ENCODE data around the gene PRPF6. TPM values are rescaled to one million over a fixed set of nuclear protein-coding genes. Genes with fewer than 3 reads are reported as not detected.

Gene PRPF6
- total RNA-seq, 1 donor = 36.6 TPM

DNA sequence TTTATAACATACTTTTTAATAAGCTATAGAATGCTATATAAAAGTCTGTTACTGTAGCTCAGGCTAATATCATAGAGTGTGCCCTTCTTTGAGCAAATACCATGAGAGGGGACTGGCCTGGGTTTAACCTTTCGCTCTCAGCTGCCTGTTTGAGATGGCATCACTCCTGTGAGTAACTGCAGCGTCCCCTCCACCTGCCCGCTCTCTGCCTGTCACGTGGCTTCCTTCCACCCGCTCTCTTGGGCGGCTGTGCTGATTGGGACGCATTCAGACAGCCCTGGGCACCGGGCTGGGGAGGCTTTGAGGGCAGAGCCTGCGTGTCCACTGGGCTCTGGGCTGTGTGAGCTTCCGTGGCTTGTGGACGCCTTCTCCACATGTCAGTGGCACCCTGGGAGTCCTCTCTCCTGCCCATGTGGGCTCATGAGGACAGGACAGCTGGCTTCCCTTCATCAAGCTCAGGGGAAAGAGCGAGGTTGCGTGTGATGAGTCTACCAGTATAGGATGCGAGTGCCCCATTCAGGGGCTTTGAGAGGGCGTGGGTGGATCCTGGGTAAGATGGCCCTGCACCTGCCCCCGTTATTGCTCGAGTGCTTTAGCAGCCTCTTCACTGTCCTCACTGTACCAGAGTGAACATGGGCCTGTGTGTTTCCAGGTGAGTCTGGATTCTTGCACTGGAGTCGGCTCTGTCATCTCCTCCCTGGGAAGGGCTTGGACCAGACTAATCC is 44.3 kb downstream of the PRPF6 start:
- Histone ChIP-seq H3K4me1 (ENCODE audit: insufficient read depth, low read length) (no peaks in the 10 kb centered on the region), H3K27me3 (ENCODE audit: insufficient read depth, low read length) (no peaks in the 10 kb centered on the region), H3K9me3 (ENCODE audit: low read depth, low read length) (no peaks in the 10 kb centered on the region), H3K4me3 (ENCODE audit: low read length) (no peak overlapping the region)

DNA sequence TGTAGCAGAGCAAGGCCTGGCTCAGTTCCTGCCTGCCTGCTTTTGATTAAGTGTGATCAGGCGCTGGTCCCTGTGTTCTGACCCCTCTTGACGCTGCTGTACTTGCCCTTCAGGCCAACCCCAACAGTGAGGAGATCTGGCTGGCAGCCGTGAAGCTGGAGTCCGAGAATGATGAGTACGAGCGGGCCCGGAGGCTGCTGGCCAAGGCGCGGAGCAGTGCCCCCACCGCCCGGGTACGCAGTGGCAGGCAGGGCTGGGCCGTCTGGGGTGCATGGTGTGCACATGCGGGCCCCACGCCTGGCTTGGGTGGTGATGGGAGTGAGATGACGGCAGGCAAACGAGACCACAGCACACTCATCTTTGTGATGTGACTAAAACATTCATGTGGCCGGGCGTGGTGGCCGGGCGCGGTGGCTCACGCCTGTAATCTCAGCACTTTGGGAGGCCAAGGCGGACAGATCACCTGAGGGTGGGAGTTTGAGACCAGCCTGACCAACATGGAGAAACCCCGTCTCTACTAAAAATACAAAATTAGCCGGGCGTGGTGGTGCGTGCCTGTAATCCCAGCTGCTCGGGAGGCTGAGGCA is 45.0 kb downstream of the PRPF6 start:
- Histone ChIP-seq H3K27me3 (ENCODE audit: insufficient read depth, low read length) (no peaks in the 10 kb centered on the region), H3K4me1 (ENCODE audit: insufficient read depth, low read length) (no peaks in the 10 kb centered on the region), H3K4me3 (ENCODE audit: low read length) (no peak overlapping the region), H3K9me3 (ENCODE audit: low read depth, low read length) (no peaks in the 10 kb centered on the region)

DNA sequence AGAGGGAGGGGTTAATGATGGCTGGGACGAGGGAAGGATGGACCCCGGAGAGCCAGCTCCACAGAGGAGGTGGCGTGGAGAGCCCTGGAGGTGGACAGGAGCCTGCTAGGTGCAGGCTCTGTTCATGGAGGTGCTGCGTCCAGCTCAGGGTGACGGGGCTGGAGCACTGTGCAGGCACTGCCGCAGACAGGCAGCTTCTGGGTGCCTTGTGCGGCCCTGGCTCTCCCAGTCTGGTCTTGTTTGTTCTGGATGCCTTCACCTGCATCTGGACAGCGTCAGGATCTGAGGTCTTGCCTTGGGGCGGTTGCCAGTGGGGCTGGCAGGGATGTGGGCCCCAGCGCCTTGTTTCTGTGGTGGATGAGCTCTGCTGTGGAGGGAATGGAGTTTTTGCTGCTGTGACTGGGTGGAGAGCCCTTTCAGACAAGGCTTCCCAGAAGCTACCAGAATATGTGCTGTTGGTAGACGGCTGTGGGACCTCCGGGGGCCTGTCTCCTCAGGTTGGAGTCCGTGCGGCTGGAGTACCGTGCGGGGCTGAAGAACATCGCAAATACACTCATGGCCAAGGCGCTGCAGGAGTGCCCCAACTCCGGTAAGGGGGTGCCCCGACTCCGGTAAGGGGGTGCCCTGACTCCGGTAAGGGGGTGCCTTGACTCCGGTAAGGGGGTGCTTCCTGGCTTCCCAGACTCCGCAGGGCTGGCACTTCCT is 47.2 kb downstream of the PRPF6 start:
- Histone ChIP-seq H3K27me3 (ENCODE audit: insufficient read depth, low read length) (no peaks in the 10 kb centered on the region), H3K9me3 (ENCODE audit: low read depth, low read length) (no peaks in the 10 kb centered on the region), H3K4me1 (ENCODE audit: insufficient read depth, low read length) (no peaks in the 10 kb centered on the region), H3K4me3 (ENCODE audit: low read length) (no peak overlapping the region)

- no peak overlapping the region for H3K4me3 ChIP-seq (ENCODE audit: low read length)
- no peaks in the 10 kb centered on the region for H3K9me3 ChIP-seq (ENCODE audit: low read depth, low read length)
- no peaks in the 10 kb centered on the region for H3K27me3 ChIP-seq (ENCODE audit: insufficient read depth, low read length)
- peaks cover 6% of the 10 kb centered on the region for H3K4me1 ChIP-seq (ENCODE audit: insufficient read depth, low read length)
Observed at GRCh38 chr20:64029293-64030117, 48.6 kb downstream of the PRPF6 start.

DNA sequence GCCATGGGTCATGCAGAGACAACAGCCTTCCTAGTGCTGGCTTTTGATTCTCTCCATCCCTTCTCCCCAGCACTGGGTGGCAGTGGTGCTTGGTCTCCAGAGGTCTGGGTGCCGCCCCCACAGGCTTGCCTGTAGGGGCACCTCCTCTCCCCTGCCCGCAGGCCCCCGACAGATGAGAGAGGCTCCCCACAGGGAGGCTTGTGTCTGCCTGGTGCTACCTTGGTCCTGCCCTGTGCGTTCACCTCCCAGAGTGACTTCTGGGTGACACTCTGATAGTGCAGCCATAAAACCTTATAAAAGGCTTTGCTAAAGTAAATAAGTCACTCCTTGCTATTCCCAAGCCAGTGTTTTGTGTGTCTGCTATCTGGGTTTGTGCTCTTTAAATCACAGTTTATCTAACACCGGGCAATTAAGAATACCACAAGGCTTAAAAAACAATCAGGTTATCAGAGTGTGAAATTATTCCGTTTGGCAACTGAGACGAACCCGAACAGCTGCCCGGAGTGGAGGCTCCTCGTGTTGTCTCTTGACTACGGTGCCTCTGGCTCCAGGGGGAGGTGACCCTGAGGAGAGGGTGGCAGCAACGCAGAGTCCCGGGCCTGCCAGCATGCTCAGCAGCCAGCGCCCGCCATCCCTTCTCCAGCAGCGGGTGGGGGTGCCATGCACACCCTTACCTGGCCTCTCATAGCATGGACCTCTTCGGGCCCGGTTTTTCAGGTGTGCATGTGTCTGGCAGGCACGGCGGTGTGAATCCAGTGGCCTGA is 49.6 kb downstream of the PRPF6 start:
- Histone ChIP-seq H3K4me1 (ENCODE audit: insufficient read depth, low read length) (peaks cover 15% of the 10 kb centered on the region), H3K4me3 (ENCODE audit: low read length) (no peak overlapping the region), H3K9me3 (ENCODE audit: low read depth, low read length) (no peaks in the 10 kb centered on the region)

GRCh38 chr20:64031822-64032314 is 50.9 kb downstream of the PRPF6 start:
- Histone ChIP-seq H3K27me3 (ENCODE audit: insufficient read depth, low read length) (peaks cover under 1% of the 10 kb centered on the region), H3K4me3 (ENCODE audit: low read length) (no peak overlapping the region), H3K9me3 (ENCODE audit: low read depth, low read length) (no peaks in the 10 kb centered on the region), H3K4me1 (ENCODE audit: insufficient read depth, low read length) (peaks cover 28% of the 10 kb centered on the region)

More for the DNA sequence above, 49.6 kb downstream of the PRPF6 start:
- no peaks in the 10 kb centered on the region for H3K27me3 ChIP-seq (ENCODE audit: insufficient read depth, low read length)

DNA sequence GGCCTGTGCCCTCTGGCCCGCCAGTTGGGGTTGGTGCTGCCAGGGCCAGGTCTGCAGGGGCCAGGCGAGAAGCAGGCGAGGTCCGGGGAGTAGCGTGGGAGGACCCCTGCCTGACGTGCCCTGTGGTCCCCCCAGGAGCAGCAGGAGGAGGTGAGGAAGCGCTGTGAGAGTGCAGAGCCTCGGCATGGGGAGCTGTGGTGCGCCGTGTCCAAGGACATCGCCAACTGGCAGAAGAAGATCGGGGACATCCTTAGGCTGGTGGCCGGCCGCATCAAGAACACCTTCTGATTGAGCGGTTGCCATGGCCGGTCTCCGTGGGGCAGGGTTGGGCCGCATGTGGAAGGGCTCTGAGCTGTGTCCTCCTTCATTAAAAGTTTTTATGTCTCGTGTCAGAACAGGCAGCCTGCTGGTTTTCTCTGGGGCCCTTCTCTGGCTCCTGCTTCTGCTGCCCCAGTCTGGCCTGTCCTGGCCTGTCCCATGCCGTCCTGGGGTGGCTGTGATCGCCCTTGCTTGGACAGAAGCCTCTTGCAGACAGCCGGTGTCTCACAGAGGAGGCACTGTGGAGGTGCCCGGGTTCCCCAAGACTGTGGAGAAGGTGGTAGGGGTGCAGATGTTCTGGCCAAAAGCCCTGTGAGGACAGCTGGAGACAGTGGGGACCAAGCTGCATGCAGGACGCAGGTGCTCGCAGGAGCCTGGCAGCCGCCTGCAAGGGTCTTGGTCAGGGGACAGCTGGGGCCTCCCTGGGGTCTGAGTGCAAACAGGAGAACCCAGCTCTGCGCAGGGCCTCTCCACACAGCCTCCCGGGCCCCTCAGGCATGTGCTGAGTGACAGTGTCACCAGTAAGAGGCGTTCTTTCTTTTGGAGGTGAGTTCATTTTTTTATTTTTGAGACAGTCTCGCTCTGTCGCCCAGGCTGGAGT is 52.0 kb downstream of the PRPF6 start:
- Histone ChIP-seq H3K9me3 (ENCODE audit: low read depth, low read length) (no peaks in the 10 kb centered on the region), H3K4me3 (ENCODE audit: low read length) (no peak overlapping the region), H3K27me3 (ENCODE audit: insufficient read depth, low read length) (peaks cover 10% of the 10 kb centered on the region), H3K4me1 (ENCODE audit: insufficient read depth, low read length) (peaks cover 39% of the 10 kb centered on the region)

- H3K4me1 ChIP-seq (ENCODE audit: insufficient read depth, low read length) = peaks cover 46% of the 10 kb centered on the region
- no peak overlapping the region for H3K4me3 ChIP-seq (ENCODE audit: low read length)
- H3K9me3 ChIP-seq (ENCODE audit: low read depth, low read length) = no peaks in the 10 kb centered on the region
- peaks cover 10% of the 10 kb centered on the region for H3K27me3 ChIP-seq (ENCODE audit: insufficient read depth, low read length)
Observed at GRCh38 chr20:64033981-64034493, 53.1 kb downstream of the PRPF6 start.

DNA sequence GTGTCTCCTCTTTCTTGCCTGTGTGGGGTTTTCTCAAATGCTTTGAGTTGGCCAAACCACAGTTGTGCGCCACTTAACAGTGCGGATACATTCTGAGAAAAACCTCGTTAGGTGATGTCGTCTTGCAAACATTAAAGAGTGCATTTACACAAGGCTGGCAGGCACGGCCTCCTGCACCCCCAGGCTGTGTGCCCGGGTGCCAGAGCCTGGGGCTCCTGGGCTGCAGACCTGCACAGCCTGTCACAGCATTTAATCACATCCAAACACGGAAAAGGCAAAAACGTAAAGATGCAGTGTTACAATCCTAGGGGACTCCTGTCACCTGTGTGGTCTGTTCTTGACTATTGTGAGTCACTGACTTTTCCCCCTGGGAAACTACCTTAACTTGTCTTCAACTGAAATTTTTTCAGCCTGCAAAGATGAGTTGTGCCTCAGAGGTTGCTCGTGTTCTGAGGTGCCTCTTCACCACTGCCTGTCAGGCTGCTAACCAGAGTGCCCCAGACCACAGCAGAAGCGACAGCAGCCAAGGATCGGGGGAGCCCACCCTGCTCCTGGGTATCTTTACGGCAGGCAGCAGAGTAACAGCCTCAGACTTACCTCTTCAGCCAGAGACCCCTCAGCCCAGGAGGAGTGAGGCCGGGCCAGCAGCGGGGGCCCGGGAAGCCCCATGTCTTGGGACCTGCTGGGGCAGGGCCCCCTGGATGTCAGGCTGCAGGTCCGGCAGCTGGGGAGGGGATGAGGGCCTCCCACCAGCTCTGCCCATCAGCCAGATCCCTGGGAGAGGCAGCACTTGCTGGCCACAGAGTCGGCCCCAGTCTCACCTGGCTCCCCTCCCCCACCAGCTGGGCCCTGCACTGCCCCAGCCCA is 54.4 kb downstream of the PRPF6 start:
- Histone ChIP-seq H3K27me3 (ENCODE audit: insufficient read depth, low read length) (peaks cover 16% of the 10 kb centered on the region), H3K9me3 (ENCODE audit: low read depth, low read length) (no peaks in the 10 kb centered on the region), H3K4me3 (ENCODE audit: low read length) (no peak overlapping the region), H3K4me1 (ENCODE audit: insufficient read depth, low read length) (peaks cover 55% of the 10 kb centered on the region)

DNA sequence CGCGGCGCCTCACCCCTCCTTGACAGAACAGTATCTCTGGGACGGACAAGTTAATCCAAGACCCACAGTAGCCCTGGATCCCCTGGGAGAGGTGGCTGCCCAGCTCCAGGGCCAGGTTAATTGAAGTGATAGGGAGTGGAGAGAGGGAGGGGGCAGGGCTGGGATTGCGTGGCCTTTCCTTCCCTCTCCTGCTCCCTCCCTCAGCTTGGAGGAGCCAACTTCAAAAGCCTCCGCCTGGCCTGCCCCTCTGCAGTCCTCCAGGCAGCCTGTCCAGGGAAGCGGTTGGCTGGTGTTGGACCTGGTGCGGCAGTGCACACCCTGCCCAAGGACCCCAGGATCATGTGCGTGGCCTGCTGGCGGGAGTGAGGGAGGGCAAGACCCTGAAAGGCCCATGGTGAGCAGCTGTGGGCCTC is 55.0 kb downstream of the PRPF6 start, which contains the start of gene C20orf204:
TSS of gene C20orf204 (plus strand) at position 250 of the 413 bp plus-strand sequence. CDS start at position 392, 142 bp downstream.
- H3K4me1 ChIP-seq (ENCODE audit: insufficient read depth, low read length) = peaks cover 58% of the 10 kb centered on the region
- H3K4me3 ChIP-seq (ENCODE audit: low read length) = no peak within 1 kb of the TSS
- H3K9me3 ChIP-seq (ENCODE audit: low read depth, low read length) = no peaks in the 10 kb centered on the region
- H3K27me3 ChIP-seq (ENCODE audit: insufficient read depth, low read length) = peaks cover 18% of the 10 kb centered on the region

DNA sequence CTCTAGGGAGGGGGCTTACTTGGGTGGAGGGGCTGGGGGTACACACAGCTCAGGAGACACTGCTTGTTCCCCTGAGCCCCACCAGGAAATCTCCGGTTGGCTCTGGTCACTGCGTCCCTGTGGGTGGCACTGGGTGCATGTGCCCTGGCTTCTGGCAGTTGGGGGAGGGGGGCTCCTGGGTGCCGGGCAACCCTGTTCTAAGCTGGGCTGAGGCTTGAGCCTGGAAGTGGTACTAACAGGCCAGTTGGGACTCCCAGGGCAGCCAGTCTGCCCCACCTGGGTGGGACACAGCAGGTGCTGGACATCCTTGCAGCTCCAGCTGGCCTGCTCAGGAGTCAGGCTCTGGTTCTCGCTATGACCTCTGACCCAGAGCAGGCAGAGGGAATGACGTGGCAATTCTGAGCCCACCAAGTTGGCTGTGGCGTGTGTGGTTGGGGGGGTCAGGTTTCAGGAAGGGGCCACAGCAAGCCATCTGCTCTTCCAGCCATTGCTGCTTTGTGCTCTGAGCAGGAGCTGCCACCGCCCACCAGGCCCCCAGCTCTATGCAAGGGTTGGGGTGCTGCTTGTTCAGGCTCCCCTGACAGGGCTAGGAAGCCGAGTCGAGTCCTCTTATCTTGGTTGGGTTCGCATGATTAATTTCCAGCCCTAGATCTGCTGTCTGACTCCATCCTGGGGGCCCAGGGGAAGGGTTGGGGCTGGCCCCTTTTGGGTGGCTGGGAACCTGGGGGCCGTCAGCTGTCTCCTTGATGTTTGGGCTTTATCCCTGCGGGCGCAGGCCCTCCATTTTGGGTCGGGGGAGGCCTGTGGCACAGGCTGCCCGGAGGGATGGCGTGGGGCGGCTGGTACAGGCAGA is 55.6 kb downstream of the PRPF6 start:
- Histone ChIP-seq H3K4me1 (ENCODE audit: insufficient read depth, low read length) (peaks cover 63% of the 10 kb centered on the region), H3K4me3 (ENCODE audit: low read length) (no peak overlapping the region), H3K9me3 (ENCODE audit: low read depth, low read length) (no peaks in the 10 kb centered on the region), H3K27me3 (ENCODE audit: insufficient read depth, low read length) (peaks cover 23% of the 10 kb centered on the region)

GRCh38 chr20:64037199-64037497 is 56.2 kb downstream of the PRPF6 start:
- no peak overlapping the region for H3K4me3 ChIP-seq (ENCODE audit: low read length)
- no peaks in the 10 kb centered on the region for H3K9me3 ChIP-seq (ENCODE audit: low read depth, low read length)
- peaks cover 26% of the 10 kb centered on the region for H3K27me3 ChIP-seq (ENCODE audit: insufficient read depth, low read length)
- H3K4me1 ChIP-seq (ENCODE audit: insufficient read depth, low read length) = peaks cover 68% of the 10 kb centered on the region

All from mononuclear cell (primary cell).